A673 (cell line): Measurements from ENCODE around the gene RNASE7. TPM values are rescaled to one million over a fixed set of nuclear protein-coding genes. Genes with fewer than 3 reads are reported as not detected.

Experiments used
- BruUV-seq: library from RNA; stranded (reverse); fragments of 400-500 nt; replicated peaks from 2 replicates; lab custom pipeline; 2021; lab: Mats Ljungman, UMichigan
- CTCF ChIA-PET: fragments of 300-600 bp; sonication (Branson Sonifier 250); formaldehyde crosslinking; loops from one replicate; lab custom pipeline; 2022; ENCODE audit warnings: antibody characterized with exemption; lab: Charles Lee
- POLR2A ChIA-PET: fragments of 300-600 bp; sonication (Branson Sonifier 250); formaldehyde crosslinking; loops from one replicate; lab custom pipeline; 2022; ENCODE audit warnings: antibody characterized with exemption; ENCODE audit not compliant: low non-redundant PET; lab: Charles Lee
- DNase-seq: peaks from one replicate; pipeline ENCODE4 v3.0.0-alpha.2; 2015; ENCODE audit warnings: low spot score
- H3K27ac ChIP-seq: fragments of 200-600 bp; sonication (generic); 2 replicates; pipeline ENCODE4 v1.5.1; 2016; ENCODE audit warnings: mixed run types, low read depth, mild to moderate bottlenecking, mixed read lengths, antibody characterized with exemption, low read length; ENCODE audit not compliant: poor library complexity, severe bottlenecking
- H3K27me3 ChIP-seq: fragments of 200-600 bp; sonication (generic); replicated peaks from 2 replicates; pipeline ENCODE4 v1.6.1; 2017; ENCODE audit warnings: mixed run types, low read depth, mild to moderate bottlenecking, mixed read lengths, antibody characterized with exemption, low read length; ENCODE audit not compliant: insufficient read depth, poor library complexity
- H3K36me3 ChIP-seq: fragments of 200-600 bp; sonication (generic); 2 replicates; pipeline ENCODE4 v1.6.1; 2016; ENCODE audit warnings: mixed run types, mild to moderate bottlenecking, mixed read lengths, antibody characterized with exemption, low read length; ENCODE audit not compliant: insufficient read depth, poor library complexity, severe bottlenecking
- H3K4me1 ChIP-seq: fragments of 200-600 bp; sonication (generic); 2 replicates; pipeline ENCODE4 v1.6.1; 2017; ENCODE audit warnings: mixed run types, mild to moderate bottlenecking, mixed read lengths, antibody characterized with exemption, low read length; ENCODE audit not compliant: insufficient read depth, poor library complexity, severe bottlenecking
- H3K4me3 ChIP-seq: fragments of 200-600 bp; sonication (generic); 2 replicates; pipeline ENCODE4 v1.5.1; 2016; ENCODE audit warnings: low read depth, mixed run types, mild to moderate bottlenecking, mixed read lengths, low read length; ENCODE audit not compliant: poor library complexity, severe bottlenecking
- H3K9me3 ChIP-seq: fragments of 200-600 bp; sonication (generic); 2 replicates; pipeline ENCODE4 v1.6.1; 2016; ENCODE audit warnings: mixed run types, low read depth, mild to moderate bottlenecking, mixed read lengths, antibody characterized with exemption, low read length; ENCODE audit not compliant: poor library complexity, severe bottlenecking
- EZH2 ChIP-seq: fragments of 200-600 bp; sonication (generic); IDR thresholded peaks from 2 replicates; pipeline ENCODE4 v1.6.1; 2017; ENCODE audit warnings: borderline replicate concordance, low read depth, mild to moderate bottlenecking, mixed read lengths, antibody characterized with exemption, low read length; ENCODE audit not compliant: poor library complexity, severe bottlenecking
- intact Hi-C: fragments of 100-400 bp; cut with micrococcal nuclease; formaldehyde crosslinking; loops from one replicate; pipeline ENCODE4 v1.10.0; 2022; ENCODE audit not compliant: unreplicated experiment
- total RNA-seq: library from RNA; stranded (reverse); gene quantifications from 2 replicates; pipeline ENCODE4 v1.2.3, GENCODE V29; 2021
- TF ChIP-seq, protein P1 (sequence below): fragments of 300-800, 200-600 bp; sonication (generic); conservative IDR thresholded peaks from 2 replicates; pipeline ENCODE4 v1.5.1; 2017; ENCODE audit warnings: low read depth, mild to moderate bottlenecking, antibody characterized with exemption, low read length, moderate library complexity, mixed read lengths

Gene RNASE7
- total RNA-seq, 1 experiment from 2014 or later, result not detected

DNA sequence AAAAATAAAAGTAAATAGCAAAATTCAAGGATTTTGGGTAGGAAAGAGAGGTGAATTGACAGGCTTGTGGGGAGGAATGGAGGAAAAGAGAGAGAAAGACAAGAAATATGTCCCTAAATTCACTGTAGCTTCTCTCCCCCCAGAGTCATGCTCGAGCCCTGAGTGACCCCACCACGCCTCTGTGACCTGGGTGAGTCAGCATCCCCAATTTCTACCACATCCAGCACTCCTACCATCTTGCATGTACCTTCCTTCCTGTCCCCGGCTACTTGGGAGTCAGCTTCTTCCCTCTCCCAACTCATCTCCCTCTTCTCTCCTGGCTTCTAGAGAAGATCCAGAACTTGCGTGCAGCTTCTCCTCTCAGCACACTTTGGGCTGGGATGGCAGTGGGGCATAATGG is 46.5 kb downstream of the RNASE7 start:
- H3K4me3 ChIP-seq, result no peak overlapping the region
- H3K9me3 ChIP-seq, result no peaks in the 10 kb centered on the region
- intact Hi-C loops, result no loop called here
- TF ChIP-seq, protein P1, sequence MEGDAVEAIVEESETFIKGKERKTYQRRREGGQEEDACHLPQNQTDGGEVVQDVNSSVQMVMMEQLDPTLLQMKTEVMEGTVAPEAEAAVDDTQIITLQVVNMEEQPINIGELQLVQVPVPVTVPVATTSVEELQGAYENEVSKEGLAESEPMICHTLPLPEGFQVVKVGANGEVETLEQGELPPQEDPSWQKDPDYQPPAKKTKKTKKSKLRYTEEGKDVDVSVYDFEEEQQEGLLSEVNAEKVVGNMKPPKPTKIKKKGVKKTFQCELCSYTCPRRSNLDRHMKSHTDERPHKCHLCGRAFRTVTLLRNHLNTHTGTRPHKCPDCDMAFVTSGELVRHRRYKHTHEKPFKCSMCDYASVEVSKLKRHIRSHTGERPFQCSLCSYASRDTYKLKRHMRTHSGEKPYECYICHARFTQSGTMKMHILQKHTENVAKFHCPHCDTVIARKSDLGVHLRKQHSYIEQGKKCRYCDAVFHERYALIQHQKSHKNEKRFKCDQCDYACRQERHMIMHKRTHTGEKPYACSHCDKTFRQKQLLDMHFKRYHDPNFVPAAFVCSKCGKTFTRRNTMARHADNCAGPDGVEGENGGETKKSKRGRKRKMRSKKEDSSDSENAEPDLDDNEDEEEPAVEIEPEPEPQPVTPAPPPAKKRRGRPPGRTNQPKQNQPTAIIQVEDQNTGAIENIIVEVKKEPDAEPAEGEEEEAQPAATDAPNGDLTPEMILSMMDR, result no peak
- TF ChIP-seq EZH2, result no peak
- no peaks in the 10 kb centered on the region for H3K27me3 ChIP-seq
- peak overlapping the region; percentile 30 for H3K27ac ChIP-seq
- BruUV-seq, result no TSS peak
- peaks cover 12% of the 10 kb centered on the region for H3K4me1 ChIP-seq
- no peak for DNase-seq
- H3K36me3 ChIP-seq, result peaks cover 92% of the 10 kb centered on the region
- CTCF ChIA-PET, result interaction anchor here (1.4 kb wide), 1 partner anchor 73 kb away, joined by 4 read pairs; no protein-coding TSS in a partner anchor
- POLR2A ChIA-PET, result no interaction called here

DNA sequence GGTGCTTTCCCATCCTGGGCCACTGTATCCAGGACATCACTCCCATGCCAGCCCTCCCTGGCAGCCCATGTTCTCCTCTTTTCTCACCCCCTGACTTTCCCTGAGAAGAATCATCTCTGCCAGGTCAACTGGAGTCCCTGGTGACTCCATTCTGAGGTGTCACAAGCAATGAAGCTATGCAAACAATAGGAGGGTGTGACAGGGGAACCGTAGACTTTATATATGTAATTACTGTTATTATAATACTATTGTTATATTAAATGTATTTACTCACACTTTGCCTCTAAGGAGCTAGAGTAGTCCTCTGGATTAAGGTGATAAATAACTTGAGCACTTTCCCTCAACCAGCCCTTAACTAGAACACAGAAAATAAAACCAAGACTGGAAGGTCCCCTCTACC is 47.1 kb downstream of the RNASE7 start:
- Histone ChIP-seq H3K4me1 (peaks cover 18% of the 10 kb centered on the region), H3K4me3 (no peak overlapping the region), H3K9me3 (no peaks in the 10 kb centered on the region), H3K36me3 (peaks cover 87% of the 10 kb centered on the region), H3K27ac (peak overlapping the region; percentile 30), H3K27me3 (no peaks in the 10 kb centered on the region)
- ChIA-PET CTCF (interaction anchor here (1.4 to 1.8 kb wide), 2 partner anchors 21 to 74 kb away, joined by 4 to 10 read pairs; no protein-coding TSS in a partner anchor), POLR2A (no interaction called here)
- TF ChIP-seq, protein P1, result no peak
- no peak for TF ChIP-seq EZH2
- DNase-seq, result no peak
- intact Hi-C loops, result no loop called here
- BruUV-seq, result TSS peak; percentile 11

DNA sequence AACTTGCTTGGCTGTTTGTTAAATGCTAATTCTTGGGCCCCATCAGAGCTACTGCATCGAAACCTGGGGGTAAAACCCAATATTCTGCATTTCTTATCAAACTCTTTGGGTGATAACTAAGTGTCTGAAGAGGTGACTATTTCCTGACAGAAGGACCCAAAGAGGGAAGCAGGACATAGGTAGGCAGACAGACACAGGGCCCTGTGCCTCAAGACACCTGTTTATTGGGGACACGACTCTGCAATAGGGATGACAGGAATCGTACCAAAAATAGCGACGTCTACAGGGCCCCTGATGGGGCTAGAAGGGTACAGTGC is 47.7 kb downstream of the RNASE7 start:
- intact Hi-C loops, result no loop called here
- Histone ChIP-seq H3K36me3 (peaks cover 81% of the 10 kb centered on the region), H3K9me3 (no peaks in the 10 kb centered on the region), H3K27ac (no peak overlapping the region), H3K27me3 (no peaks in the 10 kb centered on the region), H3K4me1 (peaks cover 24% of the 10 kb centered on the region), H3K4me3 (no peak overlapping the region)
- no TSS peak for BruUV-seq
- TF ChIP-seq EZH2, result no peak
- TF ChIP-seq, protein P1, result no peak
- POLR2A ChIA-PET, result no interaction called here
- CTCF ChIA-PET, result interaction anchor here (1.0 to 1.8 kb wide), 4 partner anchors 19 to 75 kb away, joined by 3 to 10 read pairs (median 5); partner anchors contain the start of gene ARHGEF40
- no peak for DNase-seq
